SU-DHL-6 (cell line): ENCODE data around the gene KCNH1.
A peak's percentile ranks its signal among the peaks of the same experiment; 100 is the strongest.

Experiments
- H2AFZ ChIP-seq: fragments of 200-600 bp; sonication (generic); 2 replicates; pipeline ENCODE4 v1.6.1; 2014; ENCODE audit warnings: low read depth, mild to moderate bottlenecking, moderate library complexity, mixed read lengths, antibody characterized with exemption, low read length; ENCODE audit not compliant: severe bottlenecking
- H3F3A ChIP-seq: fragments of 200-600 bp; shearing (Covaris generic); 2 replicates; pipeline ENCODE4 v1.6.0; 2016; ENCODE audit warnings: antibody characterized with exemption, mild to moderate bottlenecking; ENCODE audit not compliant: insufficient read depth
- H3K27ac ChIP-seq: fragments of 200-600 bp; sonication (generic); 2 replicates; pipeline ENCODE4 v1.5.1; 2016; ENCODE audit warnings: low read depth, mild to moderate bottlenecking, low read length, moderate library complexity, mixed read lengths
- H3K27me3 ChIP-seq: fragments of 200-600 bp; sonication (generic), shearing (Covaris generic); 2 replicates; pipeline ENCODE4 v1.6.0; 2014; ENCODE audit warnings: mild to moderate bottlenecking, low read length
- H3K36me3 ChIP-seq: fragments of 200-600 bp; sonication (generic); 2 replicates; pipeline ENCODE4 v1.6.1; 2014; ENCODE audit warnings: mild to moderate bottlenecking, low read length, mixed read lengths
- H3K4me2 ChIP-seq: fragments of 300-600, 200-600 bp; shearing (Covaris generic), sonication (generic); 2 replicates; pipeline ENCODE4 v1.6.0; 2014; ENCODE audit warnings: low read length, low read depth, mild to moderate bottlenecking; ENCODE audit not compliant: poor library complexity, severe bottlenecking
- H3K4me3 ChIP-seq: fragments of 200-600 bp; sonication (generic); 2 replicates; pipeline ENCODE4 v1.5.1; 2014; ENCODE audit warnings: antibody characterized with exemption, low read length, mild to moderate bottlenecking, mixed read lengths; ENCODE audit not compliant: insufficient read depth, poor library complexity, severe bottlenecking
- H3K79me2 ChIP-seq: fragments of 200-600 bp; sonication (generic); 2 replicates; pipeline ENCODE4 v1.6.1; 2014; ENCODE audit warnings: mild to moderate bottlenecking, low read length, moderate library complexity; ENCODE audit not compliant: insufficient read depth
- H3K9ac ChIP-seq: fragments of 200-600 bp; sonication (generic); 2 replicates; pipeline ENCODE4 v1.7.0; 2014; ENCODE audit warnings: mild to moderate bottlenecking, low read length
- H3K9me2 ChIP-seq: fragments of 200-600 bp; sonication (generic); replicated peaks from 2 replicates; pipeline ENCODE4 v1.6.1; 2014; ENCODE audit warnings: low read length; ENCODE audit not compliant: insufficient read depth
- H3K9me3 ChIP-seq: fragments of 200-600 bp; sonication (generic); 2 replicates; pipeline ENCODE4 v1.6.1; 2014; ENCODE audit warnings: low read length, mixed read lengths; ENCODE audit not compliant: insufficient read depth
- H4K20me1 ChIP-seq: fragments of 200-600 bp; sonication (generic); 2 replicates; pipeline ENCODE4 v1.6.1; 2014; ENCODE audit warnings: low read depth, mild to moderate bottlenecking, antibody characterized with exemption, low read length, moderate library complexity, mixed read lengths
- CTCF ChIP-seq: fragments of 200-600 bp; sonication (generic); IDR thresholded peaks from one replicate; pipeline ENCODE4 v1.5.1; 2017; ENCODE audit warnings: antibody characterized with exemption, mild to moderate bottlenecking, low read length, moderate library complexity; ENCODE audit not compliant: insufficient read depth, poor library complexity, severe bottlenecking
- EZH2phosphoT487 ChIP-seq: fragments of 200-600 bp; sonication (generic), shearing (Covaris generic); conservative IDR thresholded peaks from 2 replicates; pipeline ENCODE4 v1.6.1; 2018; ENCODE audit warnings: mild to moderate bottlenecking, antibody characterized with exemption, low read length, moderate library complexity, mixed read lengths

Gene KCNH1

DNA sequence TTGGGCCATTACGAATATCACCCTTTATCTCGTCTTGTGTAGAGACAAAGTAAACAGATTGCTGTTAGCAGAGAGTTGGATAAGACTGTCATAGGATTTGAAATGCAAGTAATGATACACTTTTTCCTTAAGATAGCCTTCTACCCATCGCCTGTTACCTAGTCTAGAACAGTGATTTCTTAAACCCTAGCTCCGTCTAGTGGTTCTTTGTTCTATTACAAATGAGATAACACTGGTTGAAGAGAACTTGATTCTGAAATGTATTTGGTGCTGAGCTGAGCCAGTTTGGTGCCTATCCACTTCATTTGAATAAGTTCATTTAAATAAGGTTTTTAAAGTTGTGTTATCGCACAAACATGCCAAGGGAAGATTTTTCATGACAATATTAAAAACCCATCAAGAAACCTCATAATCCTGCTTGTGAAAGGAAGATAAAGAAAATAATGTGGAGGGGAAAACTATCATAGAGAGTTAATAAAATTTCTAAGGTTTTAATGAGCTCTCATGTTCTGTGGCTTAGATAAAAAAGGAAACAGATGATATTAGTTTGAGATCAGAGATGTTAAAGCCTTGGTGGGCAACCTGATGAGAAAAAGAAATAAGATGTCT is 1.5 kb upstream of the KCNH1 start:
- no peaks in the 10 kb centered on the region for H3K9me3 ChIP-seq
- no peak overlapping the region for H3K27ac ChIP-seq
- TF ChIP-seq CTCF (peak; percentile 33), EZH2phosphoT487 (no peak)
- H3K79me2 ChIP-seq: no peaks in the 10 kb centered on the region
- no peak overlapping the region for H2AFZ ChIP-seq
- H3K27me3 ChIP-seq: no peaks in the 10 kb centered on the region
- no peaks in the 10 kb centered on the region for H3F3A ChIP-seq
- H3K4me2 ChIP-seq: no peak overlapping the region
- H3K9me2 ChIP-seq: no peaks in the 10 kb centered on the region
- H3K9ac ChIP-seq: no peak overlapping the region
- no peaks in the 10 kb centered on the region for H3K36me3 ChIP-seq
- no peak overlapping the region for H3K4me3 ChIP-seq
- no peaks in the 10 kb centered on the region for H4K20me1 ChIP-seq

GRCh38 chr1:211133393-211133835 is 534 bp downstream of the KCNH1 start:
- TF ChIP-seq CTCF (no peak), EZH2phosphoT487 (no peak)
- Histone ChIP-seq H3K79me2 (no peaks in the 10 kb centered on the region), H3K4me2 (no peak overlapping the region), H3K4me3 (no peak overlapping the region), H2AFZ (no peak overlapping the region), H3K9me3 (no peaks in the 10 kb centered on the region), H3K27ac (no peak overlapping the region), H3K9ac (no peak overlapping the region), H4K20me1 (no peaks in the 10 kb centered on the region), H3F3A (no peaks in the 10 kb centered on the region), H3K9me2 (no peaks in the 10 kb centered on the region), H3K27me3 (peaks cover 5% of the 10 kb centered on the region), H3K36me3 (no peaks in the 10 kb centered on the region)

- no peak for TF ChIP-seq CTCF
- TF ChIP-seq EZH2phosphoT487: no peak
- no peak overlapping the region for H3K4me3 ChIP-seq
- no peak overlapping the region for H3K27ac ChIP-seq
Measured at GRCh38 chr1:211132721-211133392, 1.1 kb downstream of the KCNH1 start.

More at GRCh38 chr1:211132721-211133392, 1.1 kb downstream of the KCNH1 start:
- H3K9ac ChIP-seq: no peak overlapping the region
- H2AFZ ChIP-seq: no peak overlapping the region
- no peaks in the 10 kb centered on the region for H4K20me1 ChIP-seq
- no peaks in the 10 kb centered on the region for H3F3A ChIP-seq
- no peaks in the 10 kb centered on the region for H3K9me2 ChIP-seq
- no peaks in the 10 kb centered on the region for H3K79me2 ChIP-seq
- no peaks in the 10 kb centered on the region for H3K36me3 ChIP-seq
- H3K27me3 ChIP-seq: peaks cover 5% of the 10 kb centered on the region
- no peak overlapping the region for H3K4me2 ChIP-seq
- H3K9me3 ChIP-seq: no peaks in the 10 kb centered on the region
